T-helper 17 cell (primary cell): ENCODE data around the gene RBFOX1. TPM values are rescaled to one million over a fixed set of nuclear protein-coding genes. Genes with fewer than 3 reads are reported as not detected.

Experiments
- ATAC-seq: fragments of 150-1000 bp; cut with Tn5 transposase; 2 replicates; pipeline ENCODE4 v1.10.0; 2021; ENCODE audit warnings: mild to moderate bottlenecking, moderate library complexity
- DNase-seq, 3 donors: peaks; one replicate each; pipeline versions ENCODE4 v3.0.0 to v3.0.0-alpha.2; 2020 to 2021
- H3K9me3 ChIP-seq: one replicate; pipeline ENCODE4 v1.7.0; 2013; ENCODE audit warnings: low read length, mild to moderate bottlenecking; ENCODE audit not compliant: control insufficient read depth, poor library complexity, severe bottlenecking
- H3K27ac Mint-ChIP-seq: one replicate; pipeline ENCODE4 v1.8.0; 2022; ENCODE audit warnings: mild to moderate bottlenecking, moderate library complexity, mixed read lengths
- H3K27me3 Mint-ChIP-seq: one replicate; pipeline ENCODE4 v1.8.0; 2022; ENCODE audit warnings: mixed read lengths
- H3K36me3 Mint-ChIP-seq: one replicate; pipeline ENCODE4 v1.8.0; 2022; ENCODE audit warnings: low read depth, mixed read lengths
- H3K4me1 Mint-ChIP-seq: one replicate; pipeline ENCODE4 v1.8.0; 2022; ENCODE audit warnings: mild to moderate bottlenecking, mixed read lengths
- H3K4me3 Mint-ChIP-seq: one replicate; pipeline ENCODE4 v1.8.0; 2022; ENCODE audit warnings: mild to moderate bottlenecking, moderate library complexity, mixed read lengths
- total RNA-seq, 4 donors: library from RNA in 2 of 4; stranded (reverse) in 2 of 4; gene quantifications; one replicate each; pipeline ENCODE4 v1.2.3 and lab custom pipeline; 2022 to 2026

RBFOX1 gene
- total RNA-seq, 2 donors from 2014 or later, result not detected

DNA sequence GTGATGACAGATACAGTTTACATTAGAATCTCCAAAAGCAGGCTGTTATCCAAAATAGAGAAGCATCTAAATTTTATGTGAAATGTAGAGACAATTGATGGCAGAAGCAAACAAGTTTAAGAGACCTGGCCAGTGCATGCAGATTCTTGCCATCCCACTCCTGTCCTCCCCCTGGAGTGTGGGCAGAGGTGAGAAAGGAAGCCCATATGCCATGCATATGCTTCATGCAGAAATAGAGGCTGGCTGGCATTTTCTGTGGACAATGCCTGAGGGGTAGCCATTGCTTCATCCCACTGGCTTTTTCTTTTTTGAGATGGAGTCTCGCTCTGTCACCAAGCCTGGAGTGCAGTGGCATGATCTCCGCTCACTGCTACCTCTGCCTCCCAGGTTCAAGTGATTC lies 382.1 kb downstream of the RBFOX1 start:
- DNase-seq (no peak), ATAC-seq (no peak)
- no peaks in the 10 kb centered on the region for H3K36me3 Mint-ChIP-seq
- H3K4me1 Mint-ChIP-seq, result no peaks in the 10 kb centered on the region
- H3K4me3 Mint-ChIP-seq, result no peak overlapping the region
- H3K27ac Mint-ChIP-seq, result no peak overlapping the region
- H3K9me3 ChIP-seq, result no peaks in the 10 kb centered on the region
- no peaks in the 10 kb centered on the region for H3K27me3 Mint-ChIP-seq

GRCh38 chr16:7716660-7717550 lies 384.3 kb downstream of the RBFOX1 start:
- Mint-ChIP-seq H3K4me1 (no peaks in the 10 kb centered on the region), H3K4me3 (no peak overlapping the region), H3K27ac (no peak overlapping the region), H3K27me3 (no peaks in the 10 kb centered on the region), H3K36me3 (no peaks in the 10 kb centered on the region)
- no peaks in the 10 kb centered on the region for H3K9me3 ChIP-seq
- DNase-seq (no peak), ATAC-seq (no peak)

- no peaks in the 10 kb centered on the region for H3K36me3 Mint-ChIP-seq
- H3K4me3 Mint-ChIP-seq, result no peak overlapping the region
- H3K9me3 ChIP-seq, result peaks cover 3% of the 10 kb centered on the region
- DNase-seq (no peak), ATAC-seq (no peak)
- H3K4me1 Mint-ChIP-seq, result no peaks in the 10 kb centered on the region
- H3K27me3 Mint-ChIP-seq, result no peaks in the 10 kb centered on the region
- no peak overlapping the region for H3K27ac Mint-ChIP-seq
Measured at GRCh38 chr16:7722761-7723160, 390.1 kb downstream of the RBFOX1 start.

- Mint-ChIP-seq H3K27ac (no peak overlapping the region), H3K4me3 (no peak overlapping the region), H3K4me1 (no peaks in the 10 kb centered on the region), H3K27me3 (no peaks in the 10 kb centered on the region), H3K36me3 (no peaks in the 10 kb centered on the region)
- DNase-seq (no peak), ATAC-seq (no peak)
- no peaks in the 10 kb centered on the region for H3K9me3 ChIP-seq
Measured at GRCh38 chr16:7731141-7731540, 398.5 kb downstream of the RBFOX1 start.

DNA sequence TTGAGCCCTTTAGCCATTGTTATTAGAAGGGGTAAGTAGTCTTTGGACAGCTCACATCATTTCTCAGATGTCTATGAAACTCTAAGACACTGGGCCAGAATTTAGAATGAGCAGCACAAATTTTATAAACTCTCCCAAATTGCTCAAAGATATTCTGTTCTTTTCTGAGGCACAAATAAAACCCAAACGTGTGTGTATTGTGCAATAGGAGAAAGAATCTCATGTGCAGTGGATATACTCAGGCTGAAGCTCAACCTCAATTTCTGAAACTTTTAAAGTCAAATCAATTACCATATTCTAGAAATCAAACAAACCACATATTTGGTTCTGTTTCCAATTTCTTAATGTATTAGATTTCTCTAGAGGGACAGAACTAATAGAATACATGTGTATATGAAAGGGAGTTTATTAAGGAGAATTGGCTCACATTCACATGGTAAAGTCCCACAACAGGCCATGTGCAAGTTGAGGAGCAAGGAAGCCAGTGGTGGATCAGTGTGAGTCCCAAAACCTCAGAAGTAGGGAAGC lies 403.6 kb downstream of the RBFOX1 start:
- Mint-ChIP-seq H3K36me3 (no peaks in the 10 kb centered on the region), H3K4me3 (no peak overlapping the region), H3K4me1 (no peaks in the 10 kb centered on the region), H3K27me3 (no peaks in the 10 kb centered on the region), H3K27ac (no peak overlapping the region)
- no peaks in the 10 kb centered on the region for H3K9me3 ChIP-seq
- no peak for DNase-seq
- ATAC-seq, result no peak

DNA sequence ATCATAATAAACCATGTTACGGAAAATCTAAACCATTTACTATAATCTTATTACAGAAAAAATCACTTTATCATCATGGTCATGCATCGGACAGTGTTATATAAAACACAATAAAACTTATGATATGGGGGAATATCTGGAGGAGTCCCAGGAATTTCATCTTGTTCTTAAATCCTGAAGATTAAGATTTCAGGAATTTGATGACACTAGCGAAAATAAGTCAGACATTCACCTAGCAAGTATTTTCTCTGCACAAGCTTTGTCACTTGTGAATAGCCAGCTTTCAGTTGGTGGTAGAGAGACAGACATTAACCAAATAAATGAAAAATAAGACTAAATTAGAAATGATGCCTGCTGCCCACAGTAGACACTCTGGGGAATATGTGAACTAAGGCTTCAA lies 410.0 kb downstream of the RBFOX1 start:
- ATAC-seq (no peak), DNase-seq (no peak)
- H3K36me3 Mint-ChIP-seq, result no peaks in the 10 kb centered on the region
- no peak overlapping the region for H3K27ac Mint-ChIP-seq
- no peaks in the 10 kb centered on the region for H3K9me3 ChIP-seq
- no peaks in the 10 kb centered on the region for H3K4me1 Mint-ChIP-seq
- no peak overlapping the region for H3K4me3 Mint-ChIP-seq
- H3K27me3 Mint-ChIP-seq, result no peaks in the 10 kb centered on the region

- Mint-ChIP-seq H3K4me1 (no peaks in the 10 kb centered on the region), H3K4me3 (no peak overlapping the region), H3K27me3 (no peaks in the 10 kb centered on the region), H3K27ac (no peak overlapping the region), H3K36me3 (no peaks in the 10 kb centered on the region)
- DNase-seq (no peak), ATAC-seq (no peak)
- H3K9me3 ChIP-seq, result no peaks in the 10 kb centered on the region
Measured at GRCh38 chr16:7744546-7745264, 412.1 kb downstream of the RBFOX1 start.

- no peak overlapping the region for H3K27ac Mint-ChIP-seq
- H3K27me3 Mint-ChIP-seq, result no peaks in the 10 kb centered on the region
- DNase-seq, result no peak
- no peaks in the 10 kb centered on the region for H3K36me3 Mint-ChIP-seq
- H3K9me3 ChIP-seq, result peaks cover under 1% of the 10 kb centered on the region
- no peaks in the 10 kb centered on the region for H3K4me1 Mint-ChIP-seq
- ATAC-seq, result no peak
- H3K4me3 Mint-ChIP-seq, result no peak overlapping the region
Measured at GRCh38 chr16:7745276-7745675, 412.6 kb downstream of the RBFOX1 start.

DNA sequence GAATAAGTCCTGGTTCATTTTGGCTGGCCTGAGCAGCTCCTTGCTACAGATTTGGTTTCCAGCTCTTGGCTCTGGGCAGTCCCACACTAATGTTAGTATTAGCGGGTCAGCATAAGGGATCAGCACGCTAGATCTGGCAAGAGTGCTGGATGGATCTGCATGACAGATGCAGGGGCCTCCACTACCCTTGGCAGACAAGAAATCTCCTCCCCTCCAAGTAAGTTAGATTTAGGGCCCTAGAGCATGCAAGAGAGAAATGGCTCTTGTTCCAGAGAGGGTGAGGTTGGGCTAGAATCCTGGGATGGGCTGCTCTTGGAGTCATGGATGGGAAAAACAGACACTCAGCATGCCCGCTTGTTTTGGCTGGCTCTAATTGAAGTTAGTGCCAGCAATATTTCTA lies 414.3 kb downstream of the RBFOX1 start:
- Mint-ChIP-seq H3K27ac (no peak overlapping the region), H3K36me3 (no peaks in the 10 kb centered on the region), H3K4me1 (no peaks in the 10 kb centered on the region), H3K27me3 (no peaks in the 10 kb centered on the region), H3K4me3 (no peak overlapping the region)
- peaks cover 2% of the 10 kb centered on the region for H3K9me3 ChIP-seq
- ATAC-seq, result no peak
- no peak for DNase-seq

DNA sequence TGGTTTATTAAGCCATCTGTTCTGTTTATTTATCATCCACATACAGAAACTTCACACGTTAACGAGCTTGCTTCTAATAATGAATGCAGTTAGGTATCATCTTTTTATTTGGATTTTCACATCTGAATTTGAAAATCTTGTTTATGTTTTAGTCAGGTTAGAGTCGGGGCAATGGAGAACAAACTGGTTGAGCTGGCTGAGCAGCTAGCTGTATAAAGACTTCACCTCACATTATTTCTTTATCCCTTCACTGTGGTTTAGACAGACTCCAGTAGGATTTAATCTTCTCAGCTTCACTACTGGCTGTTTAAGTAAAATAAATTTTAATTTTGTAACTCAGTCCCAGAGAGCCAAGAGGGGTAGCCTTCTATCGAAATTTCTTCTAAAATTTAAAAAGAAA lies 415.9 kb downstream of the RBFOX1 start:
- no peaks in the 10 kb centered on the region for H3K27me3 Mint-ChIP-seq
- peaks cover 2% of the 10 kb centered on the region for H3K9me3 ChIP-seq
- H3K36me3 Mint-ChIP-seq, result no peaks in the 10 kb centered on the region
- H3K4me3 Mint-ChIP-seq, result no peak overlapping the region
- DNase-seq (no peak), ATAC-seq (no peak)
- no peaks in the 10 kb centered on the region for H3K4me1 Mint-ChIP-seq
- H3K27ac Mint-ChIP-seq, result no peak overlapping the region

- peaks cover under 1% of the 10 kb centered on the region for H3K9me3 ChIP-seq
- Mint-ChIP-seq H3K27me3 (no peaks in the 10 kb centered on the region), H3K27ac (no peak overlapping the region), H3K4me1 (no peaks in the 10 kb centered on the region), H3K4me3 (no peak overlapping the region), H3K36me3 (no peaks in the 10 kb centered on the region)
- no peak for ATAC-seq
- no peak for DNase-seq
Measured at GRCh38 chr16:7755347-7755882, 422.8 kb downstream of the RBFOX1 start.
